IMR-90 (cell line): Measurements from ENCODE around the gene USP43. TPM values are rescaled to one million over a fixed set of nuclear protein-coding genes. Genes with fewer than 3 reads are reported as not detected.
"Not testable (repeated sequence)": the region's sequence is repeated elsewhere in the genome, so short reads cannot be mapped to it uniquely, and the experiment has no call there.

Source experiments
- ATAC-seq: fragments of 200-7000 bp; cut with Tn5 transposase; 2 replicates; pipeline ENCODE4 v1.9.1; 2020; ENCODE audit warnings: low read depth, mild to moderate bottlenecking, moderate library complexity
- BruUV-seq: library from RNA; stranded (reverse); fragments of 400-500 nt; replicated peaks from 2 replicates; lab custom pipeline; 2021; lab: Mats Ljungman, UMichigan
- CTCF ChIA-PET: fragments of 300-600 bp; formaldehyde crosslinking; extraction: SDS; loops from one replicate; lab custom pipeline; 2021; ENCODE audit warnings: antibody characterized with exemption; lab: Yijun Ruan, JAX
- POLR2A ChIA-PET: fragments of 300-600 bp; sonication (Branson Sonifier 250); formaldehyde crosslinking; loops from one replicate; lab custom pipeline; 2022; ENCODE audit warnings: antibody characterized with exemption; ENCODE audit not compliant: unreplicated experiment; lab: Charles Lee
- DNase-seq: peaks from one replicate; pipeline ENCODE4 v3.0.0; 2013
- H2AFZ ChIP-seq: replicated peaks from 2 replicates; pipeline ENCODE3; 2013; ENCODE audit warnings: low read length, mild to moderate bottlenecking; ENCODE audit not compliant: poor library complexity
- H2AK5ac ChIP-seq: 2 replicates; pipeline ENCODE4 v1.6.1; 2013; ENCODE audit warnings: low read depth, low read length, inconsistent platforms
- H2AK9ac ChIP-seq: replicated peaks from 2 replicates; pipeline ENCODE3; 2013; ENCODE audit warnings: mild to moderate bottlenecking, low read depth, low read length, moderate library complexity; ENCODE audit not compliant: poor library complexity
- H2BK120ac ChIP-seq: 2 replicates; pipeline ENCODE4 v1.6.1; 2013; ENCODE audit warnings: low read depth, low read length, inconsistent platforms
- H2BK15ac ChIP-seq: 3 replicates; pipeline ENCODE4 v1.6.1; 2013; ENCODE audit warnings: low read depth, low read length, inconsistent platforms
- H2BK20ac ChIP-seq: 2 replicates; pipeline ENCODE4 v1.6.1; 2013; ENCODE audit warnings: low read depth, mild to moderate bottlenecking, inconsistent platforms, low read length, moderate library complexity
- H2BK5ac ChIP-seq: 2 replicates; pipeline ENCODE4 v1.6.1; 2013; ENCODE audit warnings: mild to moderate bottlenecking, low read depth, low read length, inconsistent platforms; ENCODE audit not compliant: poor library complexity, severe bottlenecking
- H3K14ac ChIP-seq: replicated peaks from 2 replicates; pipeline ENCODE4 v1.6.1; 2013; ENCODE audit warnings: low read depth, low read length, inconsistent platforms
- H3K18ac ChIP-seq: 2 replicates; pipeline ENCODE4 v1.6.1; 2013; ENCODE audit warnings: low read depth, low read length, control low read depth
- H3K23ac ChIP-seq: 2 replicates; pipeline ENCODE4 v1.6.1; 2013; ENCODE audit warnings: low read depth, low read length, inconsistent platforms
- H3K27ac ChIP-seq: 2 replicates; pipeline ENCODE4 v1.5.1; 2013; ENCODE audit warnings: mild to moderate bottlenecking, control low read depth, low read length; ENCODE audit not compliant: insufficient read depth
- H3K27me3 ChIP-seq: 2 replicates; pipeline ENCODE4 v1.6.1; 2013; ENCODE audit warnings: low read length; ENCODE audit not compliant: control insufficient read depth, insufficient read depth
- H3K36me3 ChIP-seq: 2 replicates; pipeline ENCODE4 v1.6.1; 2013; ENCODE audit warnings: low read length, mixed read lengths; ENCODE audit not compliant: control insufficient read depth, insufficient read depth
- H3K4ac ChIP-seq: 2 replicates; pipeline ENCODE4 v1.6.1; 2013; ENCODE audit warnings: low read depth, low read length, inconsistent platforms
- H3K4me1 ChIP-seq: 2 replicates; pipeline ENCODE4 v1.6.1; 2013; ENCODE audit warnings: low read length, mixed read lengths; ENCODE audit not compliant: control insufficient read depth, insufficient read depth
- H3K4me2 ChIP-seq: 2 replicates; pipeline ENCODE4 v1.6.1; 2013; ENCODE audit warnings: low read depth, mild to moderate bottlenecking, control low read depth, low read length, moderate library complexity
- H3K4me3 ChIP-seq: 2 replicates; pipeline ENCODE4 v1.5.1; 2013; ENCODE audit warnings: low read depth, mild to moderate bottlenecking, control low read depth, low read length, moderate library complexity; ENCODE audit not compliant: insufficient read depth
- H3K56ac ChIP-seq: 2 replicates; pipeline ENCODE4 v1.6.1; 2013; ENCODE audit warnings: low read length, inconsistent platforms; ENCODE audit not compliant: insufficient read depth; ENCODE audit errors: extremely low read depth
- H3K79me1 ChIP-seq, 2 experiments: 2 replicates each; pipeline ENCODE4 v1.6.1; 2013; ENCODE audit warnings: low read length in 2 of 2, inconsistent platforms in 1 of 2, low read depth in 1 of 2
- H3K9ac ChIP-seq: 2 replicates; pipeline ENCODE4 v1.6.1; 2013; ENCODE audit warnings: low read depth, low read length, control low read depth
- H3K9me1 ChIP-seq: 2 replicates; pipeline ENCODE4 v1.6.1; 2013; ENCODE audit warnings: low read length, inconsistent platforms; ENCODE audit not compliant: insufficient read depth
- H3K9me3 ChIP-seq: 2 replicates; pipeline ENCODE4 v1.6.1; 2013; ENCODE audit warnings: low read length; ENCODE audit not compliant: control insufficient read depth, insufficient read depth
- H4K20me1 ChIP-seq: 2 replicates; pipeline ENCODE4 v1.6.1; 2013; ENCODE audit warnings: low read length, inconsistent platforms; ENCODE audit not compliant: insufficient read depth
- H4K5ac ChIP-seq: 2 replicates; pipeline ENCODE4 v1.6.1; 2013; ENCODE audit warnings: mild to moderate bottlenecking, low read depth, low read length, control low read depth
- H4K8ac ChIP-seq, 2 experiments: 2 replicates each; pipeline ENCODE4 v1.6.1; 2013; ENCODE audit warnings: low read depth in 2 of 2, low read length in 2 of 2, control low read depth in 1 of 2, inconsistent platforms in 1 of 2
- H4K91ac ChIP-seq: 2 replicates; pipeline ENCODE4 v1.6.1; 2013; ENCODE audit warnings: low read depth, low read length, inconsistent platforms; ENCODE audit not compliant: insufficient read depth
- ELK1 ChIP-seq: fragments of 150-350 bp; IDR thresholded peaks from 2 replicates; pipeline ENCODE4 v1.6.1; 2016; ENCODE audit warnings: low read depth, mild to moderate bottlenecking, low read length, moderate library complexity, borderline replicate concordance
- RAD21 ChIP-seq: IDR thresholded peaks from 2 replicates; pipeline ENCODE4 v1.6.1; 2012; ENCODE audit warnings: low read length, improper control_type of control experiment
- RCOR1 ChIP-seq: IDR thresholded peaks from 2 replicates; pipeline ENCODE4 v1.6.1; 2012; ENCODE audit warnings: mild to moderate bottlenecking, low read length, improper control_type of control experiment; ENCODE audit not compliant: insufficient replicate concordance
- SMC3 ChIP-seq: fragments of 150-350 bp; IDR thresholded peaks from 2 replicates; pipeline ENCODE4 v1.6.1; 2016; ENCODE audit warnings: low read depth, mild to moderate bottlenecking, antibody characterized with exemption, low read length, moderate library complexity
- WGBS, 2 experiments: methylation state at CpG; one replicate each; pipeline versions ENCODE4 v1.1.5 to v1.1.7; 2013; ENCODE audit warnings: missing lambda C conversion rate in 2 of 2; ENCODE audit not compliant: insufficient read length in 1 of 2; ENCODE audit errors: extremely low coverage in 2 of 2; 5-methylcytosine and 5-hydroxymethylcytosine counted together
- dilution Hi-C: fragments of 300-500 bp; cut with HindIII; formaldehyde crosslinking; loops from one replicate; pipeline ENCODE4 v1.14.3; 2018; ENCODE audit warnings: low sequenced_read_pairs; ENCODE audit not compliant: unreplicated experiment
- in situ Hi-C: fragments of 300-500 bp; cut with MboI; formaldehyde crosslinking; loops from 3 replicates; pipeline ENCODE4 v1.14.3; 2019; ENCODE audit warnings: low sequenced_read_pairs, inconsistent platforms, mixed read lengths
- intact Hi-C: fragments of 100-400 bp; cut with micrococcal nuclease; formaldehyde crosslinking; loops from 2 replicates; pipeline ENCODE4 v1.10.0; 2022
- polyA plus RNA-seq, 3 experiments: library from polyadenylated mRNA; depleted of rRNA; stranded (reverse); fragments of >200 nt; gene quantifications; 2 replicates each; pipeline ENCODE4 v1.2.3, GENCODE V29; 2012; ENCODE audit warnings: low replicate concordance in 1 of 3
- total RNA-seq: library from RNA; depleted of rRNA; stranded (reverse); fragments of >200 nt; gene quantifications from 2 replicates; pipeline ENCODE4 v1.2.3, GENCODE V29; 2012

USP43 gene
- total and polyA plus RNA-seq, 2 of the 4 experiments (the other 2 are of a cell fraction): not detected

GRCh38 chr17:9636501-9636900, 8.8 kb upstream of the USP43 start:
- H3K4me2 ChIP-seq: no peak overlapping the region
- no peaks in the 10 kb centered on the region for H4K20me1 ChIP-seq
- H3K9ac ChIP-seq: no peak overlapping the region
- no peaks in the 10 kb centered on the region for H3K9me1 ChIP-seq
- no peaks in the 10 kb centered on the region for H3K36me3 ChIP-seq
- no peak overlapping the region for H3K18ac ChIP-seq
- no peak overlapping the region for H4K5ac ChIP-seq
- no peaks in the 10 kb centered on the region for H3K27me3 ChIP-seq
- DNase-seq: no peak
- no peak overlapping the region for H4K91ac ChIP-seq
- dilution Hi-C loops (no loop called here), intact Hi-C loops (no loop called here), in situ Hi-C loops (no loop called here)
- no peak overlapping the region for H2BK5ac ChIP-seq
- H2BK20ac ChIP-seq: no peak overlapping the region
- H3K4me3 ChIP-seq: no peak overlapping the region
- no peak overlapping the region for H2AK5ac ChIP-seq
- no peak overlapping the region for H2AFZ ChIP-seq
- no peak overlapping the region for H4K8ac ChIP-seq
- H3K27ac ChIP-seq: no peak overlapping the region
- no peak for TF ChIP-seq SMC3
- no peak for TF ChIP-seq RAD21
- TF ChIP-seq ELK1: no peak
- no peak for TF ChIP-seq RCOR1
- WGBS, 2 experiments: no CpG with 5 or more reads among the region's 12 CpGs
- no peaks in the 10 kb centered on the region for H3K79me1 ChIP-seq
- ChIA-PET CTCF (no interaction called here), POLR2A (no interaction called here)
- H3K4ac ChIP-seq: no peak overlapping the region
- BruUV-seq: no TSS peak
- H3K14ac ChIP-seq: no peak overlapping the region
- no peak for ATAC-seq
- H2BK15ac ChIP-seq: no peak overlapping the region
- H3K9me3 ChIP-seq: peaks cover 12% of the 10 kb centered on the region
- H3K23ac ChIP-seq: no peak overlapping the region
- no peaks in the 10 kb centered on the region for H3K4me1 ChIP-seq
- H2BK120ac ChIP-seq: no peak overlapping the region
- no peak overlapping the region for H2AK9ac ChIP-seq
- no peak overlapping the region for H3K56ac ChIP-seq

GRCh38 chr17:9640388-9640787, 4.9 kb upstream of the USP43 start:
- H3K79me1 ChIP-seq, ATAC-seq, H3K9ac ChIP-seq, dilution Hi-C loops, H3K9me1 ChIP-seq, BruUV-seq, H3K4ac ChIP-seq, DNase-seq, H2AK5ac ChIP-seq, H2BK20ac ChIP-seq, H3K9me3 ChIP-seq, POLR2A ChIA-PET, H2BK120ac ChIP-seq, H4K8ac ChIP-seq, H3K56ac ChIP-seq, H4K5ac ChIP-seq, H4K20me1 ChIP-seq, H3K14ac ChIP-seq, intact Hi-C loops, H2AK9ac ChIP-seq, H3K23ac ChIP-seq, H2BK15ac ChIP-seq, H3K4me1 ChIP-seq, H3K18ac ChIP-seq, H3K27ac ChIP-seq, H2AFZ ChIP-seq, in situ Hi-C loops, H4K91ac ChIP-seq, H2BK5ac ChIP-seq, H3K4me2 ChIP-seq, H3K36me3 ChIP-seq, H3K4me3 ChIP-seq, CTCF ChIA-PET, H3K27me3 ChIP-seq: not testable (repeated sequence)
- WGBS, 2 experiments: no CpG with 5 or more reads among the region's 5 CpGs
